Coronary artery (tissue), 2 donors: Measurements from ENCODE around the gene EARS2.
"Not testable (repeated sequence)": the region's sequence is repeated elsewhere in the genome, so short reads cannot be mapped to it uniquely, and the experiment has no call there.

Experiments
- DNase-seq: peaks from one replicate; pipeline ENCODE4 v3.0.0-alpha.2; 2017; ENCODE audit warnings: low spot score
- H3K27ac ChIP-seq, 2 donors: fragments of 200-600 bp; sonication (generic); one replicate each; pipeline ENCODE4 v1.5.1; 2016 to 2019
- H3K4me3 ChIP-seq: fragments of 200-600 bp; sonication (generic); 2 replicates; pipeline ENCODE4 v1.5.1; 2016; ENCODE audit warnings: mild to moderate bottlenecking, moderate library complexity
- CTCF ChIP-seq: fragments of 200-600 bp; sonication (generic); IDR thresholded peaks from one replicate; pipeline ENCODE4 v1.5.1; 2019; ENCODE audit warnings: antibody characterized with exemption

Gene EARS2

GRCh38 chr16:23511731-23512130, 45.4 kb downstream of the EARS2 start:
- no peak for DNase-seq
- no peak for TF ChIP-seq CTCF
- Histone ChIP-seq H3K27ac (no peak overlapping the region), H3K4me3 (no peak overlapping the region)

- peak overlapping the region; percentile 84 to 88 for H3K27ac ChIP-seq
- not testable (repeated sequence) for DNase-seq
- peak overlapping the region; percentile 92 for H3K4me3 ChIP-seq
These were observed 46.3 kb downstream of the EARS2 start for GRCh38 chr16:23510915-23511270.

GRCh38 chr16:23510164-23510914, 46.8 kb downstream of the EARS2 start, which contains the start of gene GGA2:
TSS of gene GGA2 (minus strand) at chr16:23510494. CDS start at chr16:23510411, 83 bp downstream.
- TF ChIP-seq CTCF: no peak
- H3K4me3 ChIP-seq: peak within 1 kb of the TSS; percentile 92
- DNase-seq: peak; percentile 93
- H3K27ac ChIP-seq: peak within 1 kb of the TSS; percentile 84 to 88

GRCh38 chr16:23509782-23510163, 47.4 kb downstream of the EARS2 start:
- peak overlapping the region; percentile 84 to 88 for H3K27ac ChIP-seq
- peak overlapping the region; percentile 92 for H3K4me3 ChIP-seq
- no peak for DNase-seq
- no peak for TF ChIP-seq CTCF

GRCh38 chr16:23509441-23509754, 47.8 kb downstream of the EARS2 start:
- peak overlapping the region; percentile 60 to 84 for H3K27ac ChIP-seq

GRCh38 chr16:23508589-23509440, 48.3 kb downstream of the EARS2 start:
- peak overlapping the region in 1 of 2 donors; percentile 60 for H3K27ac ChIP-seq
- TF ChIP-seq CTCF: no peak
- peak overlapping the region; percentile 92 for H3K4me3 ChIP-seq
- DNase-seq: no peak

More at GRCh38 chr16:23509441-23509754, 47.8 kb downstream of the EARS2 start:
- peak overlapping the region; percentile 92 for H3K4me3 ChIP-seq
- DNase-seq: no peak
- no peak for TF ChIP-seq CTCF

- DNase-seq: no peak
- TF ChIP-seq CTCF: no peak
- Histone ChIP-seq H3K4me3 (no peak overlapping the region), H3K27ac (no peak overlapping the region)
These were observed 50.5 kb downstream of the EARS2 start for GRCh38 chr16:23506606-23506994.
